ENCODE data around the gene CEBPE.

Gene CEBPE

DNA sequence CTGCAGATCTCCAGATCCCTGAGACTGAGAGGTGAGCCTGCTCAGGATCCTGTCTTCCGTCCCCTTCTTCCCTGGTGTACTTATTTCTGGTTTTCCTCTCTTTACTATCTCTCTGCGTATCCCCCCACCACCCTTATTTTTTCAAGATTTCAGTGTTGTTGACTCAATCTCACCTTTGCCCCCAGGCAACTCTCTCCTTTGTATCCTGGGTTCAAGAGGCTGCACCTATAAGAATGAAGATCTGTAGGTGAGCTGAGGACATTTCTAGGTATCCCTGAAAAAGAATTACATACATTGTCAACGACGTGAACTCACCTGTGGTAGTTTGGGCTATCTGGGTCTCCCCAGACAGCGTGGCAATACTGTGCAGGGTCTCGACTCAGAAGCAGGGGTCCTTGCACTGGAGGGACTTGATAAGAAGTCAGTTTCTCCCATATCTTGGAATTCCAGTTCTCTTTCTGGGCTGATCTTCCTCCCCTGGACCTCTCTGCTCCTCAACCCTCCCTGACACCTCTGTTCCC lies 14.9 kb downstream of the CEBPE start:
- Histone ChIP-seq H3K4me3 (ENCODE audit: insufficient read depth, low read length, poor library complexity, severe bottlenecking) (no peak overlapping the region), H3K9me3 (ENCODE audit: insufficient read depth, low read length) (no peaks in the 10 kb centered on the region), H3K4me2 (ENCODE audit: low read depth, low read length, poor library complexity, severe bottlenecking) (no peak overlapping the region), H3K27me3 (ENCODE audit: low read length) (no peaks in the 10 kb centered on the region), H3F3A (ENCODE audit: insufficient read depth) (no peaks in the 10 kb centered on the region), H3K9me2 (replicated peaks; ENCODE audit: insufficient read depth, low read length) (no peaks in the 10 kb centered on the region), H3K9ac (ENCODE audit: low read length) (no peak overlapping the region), H4K20me1 (ENCODE audit: low read depth, low read length) (no peaks in the 10 kb centered on the region), H2AFZ (ENCODE audit: low read depth, low read length, severe bottlenecking) (no peak overlapping the region), H3K36me3 (ENCODE audit: low read length) (no peaks in the 10 kb centered on the region), H3K79me2 (ENCODE audit: insufficient read depth, low read length) (no peaks in the 10 kb centered on the region), H3K27ac (ENCODE audit: low read depth, low read length) (no peak overlapping the region)
- TF ChIP-seq, protein P1, sequence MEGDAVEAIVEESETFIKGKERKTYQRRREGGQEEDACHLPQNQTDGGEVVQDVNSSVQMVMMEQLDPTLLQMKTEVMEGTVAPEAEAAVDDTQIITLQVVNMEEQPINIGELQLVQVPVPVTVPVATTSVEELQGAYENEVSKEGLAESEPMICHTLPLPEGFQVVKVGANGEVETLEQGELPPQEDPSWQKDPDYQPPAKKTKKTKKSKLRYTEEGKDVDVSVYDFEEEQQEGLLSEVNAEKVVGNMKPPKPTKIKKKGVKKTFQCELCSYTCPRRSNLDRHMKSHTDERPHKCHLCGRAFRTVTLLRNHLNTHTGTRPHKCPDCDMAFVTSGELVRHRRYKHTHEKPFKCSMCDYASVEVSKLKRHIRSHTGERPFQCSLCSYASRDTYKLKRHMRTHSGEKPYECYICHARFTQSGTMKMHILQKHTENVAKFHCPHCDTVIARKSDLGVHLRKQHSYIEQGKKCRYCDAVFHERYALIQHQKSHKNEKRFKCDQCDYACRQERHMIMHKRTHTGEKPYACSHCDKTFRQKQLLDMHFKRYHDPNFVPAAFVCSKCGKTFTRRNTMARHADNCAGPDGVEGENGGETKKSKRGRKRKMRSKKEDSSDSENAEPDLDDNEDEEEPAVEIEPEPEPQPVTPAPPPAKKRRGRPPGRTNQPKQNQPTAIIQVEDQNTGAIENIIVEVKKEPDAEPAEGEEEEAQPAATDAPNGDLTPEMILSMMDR (IDR thresholded peaks at IDR 0.05; ENCODE audit: insufficient read depth, low read length, poor library complexity, severe bottlenecking) = no peak
- TF ChIP-seq EZH2phosphoT487 (conservative IDR thresholded peaks at IDR 0.05; ENCODE audit: low read length) = no peak

DNA sequence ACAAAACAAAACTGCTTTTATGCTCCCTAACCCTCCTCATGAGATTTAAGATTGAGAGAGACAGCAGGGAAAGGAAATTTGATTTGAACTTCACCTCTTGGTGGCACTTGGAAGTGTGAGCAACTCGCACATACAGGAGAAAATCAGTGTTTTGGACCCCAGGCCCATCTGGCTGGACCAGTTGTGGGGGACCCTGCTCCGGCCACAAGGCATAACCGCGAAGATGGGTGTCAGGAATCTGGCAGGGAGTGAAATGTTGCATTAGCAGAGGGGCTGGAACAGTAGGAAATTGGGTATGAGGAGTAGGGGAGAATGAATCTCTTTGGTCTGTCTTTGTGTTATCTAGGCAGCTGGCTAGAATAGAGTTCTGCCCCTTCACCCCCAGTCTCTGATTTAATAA lies 15.5 kb downstream of the CEBPE start:
- Histone ChIP-seq H3K79me2 (ENCODE audit: insufficient read depth, low read length) (no peaks in the 10 kb centered on the region), H3K9me2 (replicated peaks; ENCODE audit: insufficient read depth, low read length) (no peaks in the 10 kb centered on the region), H3K9me3 (ENCODE audit: insufficient read depth, low read length) (no peaks in the 10 kb centered on the region), H3K27ac (ENCODE audit: low read depth, low read length) (no peak overlapping the region), H4K20me1 (ENCODE audit: low read depth, low read length) (no peaks in the 10 kb centered on the region), H3K9ac (ENCODE audit: low read length) (no peak overlapping the region), H3K36me3 (ENCODE audit: low read length) (no peaks in the 10 kb centered on the region), H3K4me3 (ENCODE audit: insufficient read depth, low read length, poor library complexity, severe bottlenecking) (no peak overlapping the region), H3K27me3 (ENCODE audit: low read length) (no peaks in the 10 kb centered on the region), H2AFZ (ENCODE audit: low read depth, low read length, severe bottlenecking) (no peak overlapping the region), H3F3A (ENCODE audit: insufficient read depth) (no peaks in the 10 kb centered on the region), H3K4me2 (ENCODE audit: low read depth, low read length, poor library complexity, severe bottlenecking) (no peak overlapping the region)
- TF ChIP-seq, protein P1 (IDR thresholded peaks at IDR 0.05; ENCODE audit: insufficient read depth, low read length, poor library complexity, severe bottlenecking) = no peak

DNA sequence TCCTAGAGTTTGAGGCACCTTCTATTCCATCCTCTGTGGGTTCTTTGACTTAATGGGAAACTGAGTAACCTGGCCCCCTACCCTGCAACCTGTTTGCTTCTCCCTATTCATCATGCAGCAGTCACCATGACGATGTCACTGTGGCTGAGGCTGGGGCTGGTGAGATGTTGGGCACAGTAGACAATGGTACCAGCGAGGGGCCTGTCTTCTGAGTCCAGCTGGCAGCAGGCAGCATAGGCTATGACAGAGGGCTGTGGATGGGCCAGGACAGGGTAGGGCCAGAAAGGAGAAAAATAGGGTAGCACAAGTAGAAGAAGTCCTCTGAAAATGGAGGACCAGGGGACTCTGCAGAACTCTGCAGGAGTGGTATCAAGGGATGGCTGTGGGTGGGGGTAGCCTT lies 16.3 kb downstream of the CEBPE start:
- H3K27me3 ChIP-seq (ENCODE audit: low read length) = no peaks in the 10 kb centered on the region
- H3F3A ChIP-seq (ENCODE audit: insufficient read depth) = no peaks in the 10 kb centered on the region
- no peak overlapping the region for H3K4me2 ChIP-seq (ENCODE audit: low read depth, low read length, poor library complexity, severe bottlenecking)
- TF ChIP-seq, protein P1 (IDR thresholded peaks at IDR 0.05; ENCODE audit: insufficient read depth, low read length, poor library complexity, severe bottlenecking) = no peak
- no peak for TF ChIP-seq EZH2phosphoT487 (conservative IDR thresholded peaks at IDR 0.05; ENCODE audit: low read length)
- H2AFZ ChIP-seq (ENCODE audit: low read depth, low read length, severe bottlenecking) = no peak overlapping the region
- H3K9ac ChIP-seq (ENCODE audit: low read length) = no peak overlapping the region
- no peaks in the 10 kb centered on the region for H4K20me1 ChIP-seq (ENCODE audit: low read depth, low read length)
- H3K79me2 ChIP-seq (ENCODE audit: insufficient read depth, low read length) = no peaks in the 10 kb centered on the region
- no peak overlapping the region for H3K4me3 ChIP-seq (ENCODE audit: insufficient read depth, low read length, poor library complexity, severe bottlenecking)
- no peaks in the 10 kb centered on the region for H3K36me3 ChIP-seq (ENCODE audit: low read length)
- H3K27ac ChIP-seq (ENCODE audit: low read depth, low read length) = no peak overlapping the region
- H3K9me3 ChIP-seq (ENCODE audit: insufficient read depth, low read length) = no peaks in the 10 kb centered on the region
- H3K9me2 ChIP-seq (replicated peaks; ENCODE audit: insufficient read depth, low read length) = no peaks in the 10 kb centered on the region

Data from SU-DHL-6 (cell line).